WTC11 (cell line): ENCODE measurements around the gene UTS2B. TPM values are rescaled to one million over a fixed set of nuclear protein-coding genes. Genes with fewer than 3 reads are reported as not detected.

Source experiments
- ATAC-seq: fragments of 200-7000 bp; cut with Tn5 transposase; 2 replicates; pipeline ENCODE4 v1.10.0; 2021; ENCODE audit warnings: mild to moderate bottlenecking, moderate library complexity
- CTCF ChIA-PET: fragments of 300-600 bp; sonication (Branson Sonifier 250); formaldehyde crosslinking; loops from one replicate; lab custom pipeline; 2021; ENCODE audit warnings: antibody characterized with exemption; lab: Charles Lee
- POLR2A ChIA-PET: fragments of 350-600 bp; sonication (Branson Sonifier 250); formaldehyde crosslinking; loops from one replicate; lab custom pipeline; 2021; ENCODE audit warnings: antibody characterized with exemption; lab: Charles Lee
- DNase-seq: peaks from one replicate; pipeline ENCODE4 v3.0.0; 2021; ENCODE audit warnings: low spot score
- H3K27ac Mint-ChIP-seq: 2 replicates; pipeline ENCODE4 v1.8.0; 2021; ENCODE audit warnings: mixed read lengths
- H3K27me3 Mint-ChIP-seq: 2 replicates; pipeline ENCODE4 v1.8.0; 2021; ENCODE audit warnings: low read depth, mild to moderate bottlenecking, moderate library complexity, mixed read lengths
- H3K36me3 Mint-ChIP-seq: 2 replicates; pipeline ENCODE4 v1.8.0; 2021; ENCODE audit warnings: mixed read lengths
- H3K4me1 Mint-ChIP-seq: 2 replicates; pipeline ENCODE4 v1.8.0; 2022; ENCODE audit warnings: mixed read lengths
- H3K4me3 Mint-ChIP-seq: 2 replicates; pipeline ENCODE4 v1.8.0; 2021; ENCODE audit warnings: mild to moderate bottlenecking, moderate library complexity, mixed read lengths
- H3K9me3 Mint-ChIP-seq: 2 replicates; pipeline ENCODE4 v1.8.0; 2021; ENCODE audit warnings: mixed read lengths
- FOXP1 ChIP-seq: sonication (generic); formaldehyde crosslinking; IDR thresholded peaks from 2 replicates; pipeline ENCODE4 v1.8.0; 2022; ENCODE audit warnings: missing genetic modification reagents, mild to moderate bottlenecking, moderate library complexity, borderline replicate concordance
- HMGA2 ChIP-seq: fragments of 250-450 bp; sonication (Bioruptor Pico); IDR thresholded peaks from 2 replicates; pipeline ENCODE4 v1.4.0; 2021; ENCODE audit warnings: mild to moderate bottlenecking, moderate library complexity
- PRDM15 ChIP-seq: sonication (generic); formaldehyde crosslinking; IDR thresholded peaks from 2 replicates; pipeline ENCODE4 v1.8.0; 2022; ENCODE audit warnings: missing genetic modification reagents
- ZNF232 ChIP-seq: sonication (generic); formaldehyde crosslinking; IDR thresholded peaks from 2 replicates; pipeline ENCODE4 v1.8.0; 2022; ENCODE audit warnings: mild to moderate bottlenecking, missing genetic modification reagents
- ZNF263 ChIP-seq: sonication (generic); formaldehyde crosslinking; IDR thresholded peaks from 2 replicates; pipeline ENCODE4 v1.8.1; 2022; ENCODE audit warnings: low read depth, mild to moderate bottlenecking, moderate library complexity, missing genetic modification reagents
- ZNF532 ChIP-seq: fragments of 250-450 bp; sonication (Bioruptor Pico); IDR thresholded peaks from 2 replicates; pipeline ENCODE4 v1.9.0; 2021; ENCODE audit warnings: mild to moderate bottlenecking, borderline replicate concordance
- total RNA-seq: library from RNA; stranded (reverse); gene quantifications from 3 replicates; pipeline ENCODE4 v1.2.3, GENCODE V29; 2021
- TF ChIP-seq, protein P1 (sequence below): fragments of 250-450 bp; sonication (Bioruptor Pico); IDR thresholded peaks from 2 replicates; pipeline ENCODE4 v1.8.0; 2021; ENCODE audit warnings: mild to moderate bottlenecking

UTS2B gene
- total RNA-seq, 1 experiment from 2014 or later, result not detected

DNA sequence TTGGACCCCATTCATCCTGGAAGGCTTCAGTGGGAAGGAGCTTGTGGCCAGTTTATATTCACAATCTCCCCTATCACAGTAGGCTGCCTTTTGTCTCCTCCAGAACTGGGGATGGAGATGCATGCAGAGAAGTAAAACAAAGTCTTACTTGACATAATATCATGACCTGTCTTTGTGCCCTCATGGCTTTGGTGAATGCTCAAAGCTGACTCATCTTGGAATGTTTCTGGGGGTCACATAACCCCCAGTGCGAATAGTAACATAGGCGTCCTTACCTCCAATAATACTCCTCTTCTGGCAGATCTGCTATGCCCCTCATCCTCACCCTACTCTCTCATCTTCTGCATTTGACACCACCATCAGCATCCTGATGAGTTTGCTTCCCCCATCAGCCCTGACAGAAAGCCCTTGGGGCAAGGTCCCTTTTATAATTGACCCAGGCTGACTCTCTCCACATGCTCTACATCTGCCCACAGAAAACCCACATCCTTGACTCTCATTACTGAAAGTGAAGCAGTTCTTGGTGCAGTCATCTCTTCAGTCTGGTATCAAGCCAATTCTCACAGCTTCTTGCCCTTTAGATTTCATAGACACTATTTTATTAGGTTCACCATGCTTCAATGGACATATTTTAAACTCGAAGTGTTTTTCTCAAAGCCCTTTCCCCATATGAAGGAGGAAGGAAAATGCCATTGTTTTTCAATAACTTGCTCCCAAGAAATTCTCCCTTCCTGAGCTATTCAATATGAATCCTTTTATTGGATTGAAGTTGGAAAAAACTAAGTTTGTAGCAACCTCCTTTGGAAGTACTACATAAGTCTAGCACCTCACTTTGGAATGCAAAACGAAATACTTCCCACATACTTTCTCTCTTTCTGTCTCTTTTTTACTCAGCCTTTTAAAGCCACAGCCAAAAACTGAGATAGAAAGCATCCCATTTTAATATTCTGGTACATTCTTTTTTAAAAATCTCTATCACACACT, 94.7 kb downstream of the UTS2B start:
- H3K4me1 Mint-ChIP-seq, result peaks cover 67% of the 10 kb centered on the region

More for the DNA sequence above, 94.7 kb downstream of the UTS2B start:
- DNase-seq (no peak), ATAC-seq (no peak)
- Mint-ChIP-seq H3K4me3 (no peak overlapping the region), H3K9me3 (no peaks in the 10 kb centered on the region), H3K27me3 (no peaks in the 10 kb centered on the region), H3K36me3 (no peaks in the 10 kb centered on the region), H3K27ac (no peak overlapping the region)
- POLR2A ChIA-PET, result no interaction called here
- TF ChIP-seq, protein P1, sequence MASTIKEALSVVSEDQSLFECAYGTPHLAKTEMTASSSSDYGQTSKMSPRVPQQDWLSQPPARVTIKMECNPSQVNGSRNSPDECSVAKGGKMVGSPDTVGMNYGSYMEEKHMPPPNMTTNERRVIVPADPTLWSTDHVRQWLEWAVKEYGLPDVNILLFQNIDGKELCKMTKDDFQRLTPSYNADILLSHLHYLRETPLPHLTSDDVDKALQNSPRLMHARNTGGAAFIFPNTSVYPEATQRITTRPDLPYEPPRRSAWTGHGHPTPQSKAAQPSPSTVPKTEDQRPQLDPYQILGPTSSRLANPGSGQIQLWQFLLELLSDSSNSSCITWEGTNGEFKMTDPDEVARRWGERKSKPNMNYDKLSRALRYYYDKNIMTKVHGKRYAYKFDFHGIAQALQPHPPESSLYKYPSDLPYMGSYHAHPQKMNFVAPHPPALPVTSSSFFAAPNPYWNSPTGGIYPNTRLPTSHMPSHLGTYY (CRISPR knock-in tag), result no peak
- no peak for TF ChIP-seq PRDM15 (CRISPR knock-in tag)
- no peak for TF ChIP-seq ZNF232 (CRISPR knock-in tag)
- no peak for TF ChIP-seq ZNF532
- TF ChIP-seq HMGA2 (CRISPR knock-in tag), result peak; percentile 33; the same call in 1 of the 2 replicates
- no peak for TF ChIP-seq ZNF263 (CRISPR knock-in tag)
- TF ChIP-seq FOXP1 (CRISPR knock-in tag), result no peak
- CTCF ChIA-PET, result no interaction called here
